ENCODE measurements around the gene FUT2.
A peak's percentile ranks its signal among the peaks of the same experiment; 100 is the strongest.

FUT2 gene

DNA sequence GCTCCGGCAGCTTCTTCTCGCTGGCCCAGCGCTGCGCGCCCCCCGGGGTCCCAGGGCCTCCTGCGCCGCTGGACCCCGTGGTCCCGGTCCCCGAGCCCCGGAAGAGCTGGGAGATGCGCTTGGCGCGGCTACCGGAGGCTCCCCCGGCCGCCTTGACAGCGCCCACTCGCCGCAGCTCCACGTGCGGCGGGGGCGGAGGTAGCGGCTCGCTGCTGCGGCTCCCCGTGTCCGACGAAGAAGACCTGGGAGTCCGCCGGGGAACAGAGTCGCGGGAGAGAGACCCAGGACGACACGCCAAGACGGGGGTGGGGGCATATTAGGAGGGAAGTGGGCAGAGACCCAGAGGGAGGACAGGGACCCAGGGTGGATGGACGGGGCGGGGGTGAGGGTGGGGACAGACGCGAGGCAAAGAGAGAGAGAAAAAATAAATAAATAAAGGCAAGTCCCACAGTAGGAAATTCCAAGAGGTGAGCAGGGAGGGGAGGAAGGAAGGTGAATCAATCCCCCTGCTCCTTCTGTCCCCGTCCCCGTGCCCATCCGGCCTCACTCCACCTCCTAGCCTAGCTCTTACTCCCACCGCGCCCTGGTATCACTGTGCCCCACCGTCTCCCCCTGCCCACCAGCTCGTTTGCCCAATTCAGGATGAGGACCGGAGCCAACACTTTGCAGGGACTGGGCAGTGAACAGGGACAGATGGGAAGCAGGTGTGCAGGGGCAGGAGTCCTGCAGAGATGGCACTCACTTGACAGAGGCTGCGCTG, 43.8 kb downstream of the FUT2 start:
- peak overlapping the region; percentile 32 for H3K4me3 ChIP-seq (ENCODE audit: low read length)
- TF ChIP-seq, protein P1, sequence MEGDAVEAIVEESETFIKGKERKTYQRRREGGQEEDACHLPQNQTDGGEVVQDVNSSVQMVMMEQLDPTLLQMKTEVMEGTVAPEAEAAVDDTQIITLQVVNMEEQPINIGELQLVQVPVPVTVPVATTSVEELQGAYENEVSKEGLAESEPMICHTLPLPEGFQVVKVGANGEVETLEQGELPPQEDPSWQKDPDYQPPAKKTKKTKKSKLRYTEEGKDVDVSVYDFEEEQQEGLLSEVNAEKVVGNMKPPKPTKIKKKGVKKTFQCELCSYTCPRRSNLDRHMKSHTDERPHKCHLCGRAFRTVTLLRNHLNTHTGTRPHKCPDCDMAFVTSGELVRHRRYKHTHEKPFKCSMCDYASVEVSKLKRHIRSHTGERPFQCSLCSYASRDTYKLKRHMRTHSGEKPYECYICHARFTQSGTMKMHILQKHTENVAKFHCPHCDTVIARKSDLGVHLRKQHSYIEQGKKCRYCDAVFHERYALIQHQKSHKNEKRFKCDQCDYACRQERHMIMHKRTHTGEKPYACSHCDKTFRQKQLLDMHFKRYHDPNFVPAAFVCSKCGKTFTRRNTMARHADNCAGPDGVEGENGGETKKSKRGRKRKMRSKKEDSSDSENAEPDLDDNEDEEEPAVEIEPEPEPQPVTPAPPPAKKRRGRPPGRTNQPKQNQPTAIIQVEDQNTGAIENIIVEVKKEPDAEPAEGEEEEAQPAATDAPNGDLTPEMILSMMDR (IDR thresholded peaks at IDR 0.05; ENCODE audit: insufficient read depth, low read depth, low read length, missing control alignments) = no peak
- no peak for DNase-seq (ENCODE audit: low read depth)

DNA sequence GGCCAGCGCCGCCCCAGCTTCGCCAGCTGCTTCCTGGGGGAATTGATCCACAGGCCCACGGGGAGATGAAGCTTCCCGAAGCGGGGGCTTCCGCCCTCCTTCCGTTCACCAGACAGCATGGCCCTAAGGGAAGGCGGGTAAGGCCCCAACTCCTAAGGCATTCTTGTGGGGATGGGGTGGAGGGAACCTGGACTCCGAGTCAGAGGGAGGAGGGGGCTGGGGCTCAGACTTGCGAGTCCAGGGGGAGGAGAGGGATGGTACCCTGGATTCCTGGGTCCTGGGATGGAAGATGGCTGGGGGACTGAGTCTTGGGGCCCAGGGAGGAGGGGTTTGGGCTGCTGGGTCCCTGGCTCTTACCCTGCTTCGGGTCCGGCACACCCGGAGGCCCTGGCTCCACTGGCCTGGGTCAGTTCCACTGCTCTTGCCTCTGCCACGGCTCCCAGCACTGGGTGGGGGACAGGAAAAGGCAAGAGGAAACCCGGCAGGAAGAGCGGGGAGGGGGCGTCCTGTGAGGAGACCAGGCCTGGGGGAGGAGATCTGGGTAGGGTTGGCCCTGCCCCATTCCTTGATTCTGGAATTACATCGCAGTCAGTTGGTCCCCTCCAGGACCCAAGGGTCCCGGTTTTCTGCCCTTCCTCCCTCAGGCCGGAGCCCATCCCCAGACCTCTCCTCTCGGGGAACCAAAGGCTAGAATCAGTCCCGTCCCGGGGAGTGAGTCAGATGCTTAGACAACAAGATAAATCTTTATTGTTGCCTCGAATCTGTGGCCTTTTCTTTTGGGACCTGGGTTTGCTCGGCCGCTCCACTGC, 44.6 kb downstream of the FUT2 start, which contains the start of gene RASIP1:
Gene RASIP1 (minus strand): TSS at position 447 of the 809 bp plus-strand sequence. CDS start 328 bp downstream, at position 119.
- no peak for DNase-seq (ENCODE audit: low read depth)
- peak within 1 kb of the TSS; percentile 32 for H3K4me3 ChIP-seq (ENCODE audit: low read length)
- TF ChIP-seq, protein P1 (IDR thresholded peaks at IDR 0.05; ENCODE audit: insufficient read depth, low read depth, low read length, missing control alignments) = no peak

DNA sequence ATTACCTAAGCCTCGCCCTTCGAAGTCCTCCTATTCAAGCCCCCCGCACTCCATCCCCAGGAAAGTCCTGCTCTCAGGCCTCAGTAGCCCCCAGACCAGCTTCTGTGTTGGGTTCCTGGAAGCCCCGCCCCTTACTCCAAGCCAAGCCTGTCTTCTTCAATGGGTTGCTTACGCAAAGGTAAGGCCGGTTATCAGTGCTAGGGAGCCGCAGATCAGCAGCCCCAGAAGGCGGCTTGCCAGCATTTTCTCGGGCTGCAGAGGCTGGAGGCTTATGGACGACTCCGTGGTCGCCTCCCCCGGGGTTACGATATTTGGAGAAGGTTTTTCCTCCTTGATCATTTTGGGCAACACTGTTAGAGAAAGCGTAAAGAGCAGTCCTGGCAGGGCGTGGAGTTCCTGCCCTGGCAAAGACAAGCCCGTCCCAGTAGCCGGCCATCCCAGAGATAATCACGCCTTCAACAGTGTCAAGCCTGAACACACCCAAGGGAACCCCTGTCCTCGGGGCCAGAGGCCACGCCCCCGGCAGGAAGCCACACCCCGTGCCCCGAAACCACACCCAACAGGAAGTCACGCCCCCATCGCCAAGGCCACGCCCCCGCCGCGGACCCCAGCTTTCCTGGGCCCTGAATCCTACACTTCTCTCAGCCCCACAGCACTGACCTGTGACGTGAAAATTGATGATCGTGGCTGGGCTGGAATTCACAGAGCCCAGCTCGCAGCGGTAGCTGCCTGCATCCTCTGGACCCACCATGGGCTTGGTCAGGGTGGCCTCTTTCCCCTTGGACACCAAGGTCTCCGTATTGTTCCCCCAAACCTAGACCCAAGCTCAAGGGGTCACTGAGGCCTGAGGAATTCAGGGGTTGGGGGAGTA, 45.6 kb downstream of the FUT2 start:
- DNase-seq (ENCODE audit: low read depth) = peak; percentile 43
- no peak overlapping the region for H3K4me3 ChIP-seq (ENCODE audit: low read length)
- TF ChIP-seq, protein P1 (IDR thresholded peaks at IDR 0.05; ENCODE audit: insufficient read depth, low read depth, low read length, missing control alignments) = no peak

DNA sequence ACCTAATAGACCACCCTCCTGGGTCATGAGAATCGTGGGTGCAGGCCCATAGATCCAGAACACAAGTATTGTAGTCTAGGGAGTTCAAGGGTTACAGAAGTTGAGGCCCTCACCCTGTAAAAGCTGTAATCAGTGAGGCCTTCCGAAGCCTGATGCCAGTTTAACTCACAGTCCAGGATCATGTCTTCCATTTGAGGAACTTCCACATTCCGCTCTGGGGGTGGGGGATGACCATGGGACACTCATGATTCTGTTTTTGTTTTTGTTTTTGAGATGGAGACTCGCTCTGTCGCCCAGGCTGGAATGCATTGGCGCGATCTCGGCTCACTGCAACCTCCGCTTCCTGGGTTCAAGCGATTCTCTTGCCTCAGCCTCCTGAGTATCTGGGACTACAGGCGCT, 46.3 kb downstream of the FUT2 start:
- TF ChIP-seq, protein P1 (IDR thresholded peaks at IDR 0.05; ENCODE audit: insufficient read depth, low read depth, low read length, missing control alignments) = no peak
- DNase-seq (ENCODE audit: low read depth) = no peak
- no peak overlapping the region for H3K4me3 ChIP-seq (ENCODE audit: low read length)

DNA sequence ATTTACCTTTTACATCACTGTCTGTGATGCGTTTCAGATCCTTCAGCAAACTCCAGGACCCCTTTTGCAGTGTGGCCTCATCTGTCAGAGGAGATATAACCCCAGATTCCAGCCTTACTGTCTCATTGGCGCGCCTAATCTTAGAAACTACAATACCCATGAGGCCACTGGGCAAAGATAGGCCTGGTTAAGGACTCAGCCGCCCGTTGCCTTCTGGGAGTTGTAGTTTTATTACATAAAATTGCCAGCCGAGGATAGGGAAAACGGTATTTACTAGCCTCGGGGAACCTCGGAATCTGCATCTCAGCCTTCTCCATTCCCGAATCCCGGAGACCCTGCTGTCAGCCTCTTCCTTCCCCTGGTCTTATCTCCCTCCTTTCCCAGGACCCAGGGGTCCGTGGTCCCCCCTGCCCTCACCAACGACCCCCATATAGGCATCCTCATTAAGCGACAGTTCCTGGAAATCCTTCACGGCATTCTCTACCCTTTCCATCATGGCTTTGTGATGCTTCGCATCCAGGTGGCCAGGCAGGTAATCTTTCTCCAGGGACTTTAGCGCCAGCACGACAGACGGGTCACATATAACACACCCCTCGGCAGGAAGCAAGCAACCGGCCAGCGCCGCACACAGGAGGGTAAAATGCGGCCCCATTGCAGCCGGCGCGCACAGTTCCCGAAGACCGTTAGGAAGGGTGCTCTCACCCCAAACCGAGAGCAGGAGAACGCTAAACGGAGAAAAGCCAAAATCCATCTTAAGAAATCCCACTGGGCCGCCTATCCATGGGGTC, 49.6 kb downstream of the FUT2 start:
- DNase-seq (ENCODE audit: low read depth) = peak; percentile 74
- no peak overlapping the region for H3K4me3 ChIP-seq (ENCODE audit: low read length)
- TF ChIP-seq, protein P1 (IDR thresholded peaks at IDR 0.05; ENCODE audit: insufficient read depth, low read depth, low read length, missing control alignments) = no peak

DNA sequence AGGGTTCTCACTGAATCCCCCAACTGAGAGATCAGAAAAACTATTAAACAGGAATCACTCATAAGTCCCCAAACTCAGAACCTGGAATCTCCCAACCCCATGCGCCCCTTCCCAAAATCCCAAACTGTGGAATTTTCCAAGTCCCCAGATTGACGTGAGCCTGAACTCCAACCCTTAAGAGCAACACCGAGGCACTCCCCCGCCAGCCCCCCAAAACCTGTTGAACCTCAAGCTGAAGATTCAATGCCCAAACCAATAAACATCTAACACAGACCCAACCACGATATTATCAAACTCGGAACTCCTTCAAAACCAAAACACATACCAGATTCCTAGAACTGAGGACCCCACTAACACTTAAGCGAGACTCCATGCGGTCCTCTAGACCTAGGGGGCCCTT, 50.3 kb downstream of the FUT2 start:
- no peak overlapping the region for H3K4me3 ChIP-seq (ENCODE audit: low read length)
- TF ChIP-seq, protein P1 (IDR thresholded peaks at IDR 0.05; ENCODE audit: insufficient read depth, low read depth, low read length, missing control alignments) = no peak
- no peak for DNase-seq (ENCODE audit: low read depth)

All from epithelial cell of esophagus (primary cell).